T1000 (cell line): ENCODE data around the gene GMPPB.
"Not testable (repeated sequence)": the region's sequence is repeated elsewhere in the genome, so short reads cannot be mapped to it uniquely, and the experiment has no call there.

Experiments
- DNase-seq: peaks from one replicate; lab custom pipeline; 2025; ENCODE audit warnings: mixed read lengths; lab: John Stamatoyannopoulos, UW

The GMPPB gene

DNA sequence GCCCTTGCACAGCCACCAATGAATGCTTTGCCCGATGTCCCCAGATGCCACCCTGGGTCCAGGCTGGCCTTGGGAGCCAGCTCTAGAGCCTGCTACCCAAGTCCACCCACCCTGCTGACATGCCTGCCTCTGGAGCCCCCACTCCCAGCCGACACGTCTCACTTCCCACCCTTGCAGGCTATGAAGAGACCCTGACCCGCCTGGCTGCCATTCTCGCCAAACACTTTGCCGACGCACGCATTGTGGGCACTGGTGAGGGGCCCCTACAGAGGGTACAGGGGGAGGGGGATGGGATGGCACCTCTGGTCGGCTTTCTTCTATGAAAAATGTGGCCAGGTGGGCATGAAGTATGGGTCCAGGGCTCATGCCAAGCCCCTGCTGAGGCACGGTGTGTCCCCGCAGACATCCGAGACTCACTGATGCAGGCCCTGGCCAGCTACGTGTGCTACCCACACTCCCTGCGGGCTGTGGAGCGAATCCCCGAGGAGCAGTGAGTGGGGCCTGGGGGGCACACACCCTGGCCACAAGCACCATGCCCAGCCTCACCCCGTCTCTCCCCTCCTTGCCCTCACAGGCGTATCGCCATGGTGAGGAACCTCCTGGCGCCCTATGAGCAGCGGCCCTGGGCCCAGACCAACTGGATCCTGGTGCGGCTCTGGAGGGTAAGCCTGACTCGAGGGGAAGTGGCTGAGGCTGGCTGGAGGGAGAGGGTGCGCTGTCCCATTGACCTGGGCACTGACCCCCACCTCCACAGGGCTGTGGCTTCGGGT, 10.2 kb downstream of the GMPPB start:
- no peak for DNase-seq

- no peak for DNase-seq
Observed at GRCh38 chr3:49712631-49713317, 11.0 kb downstream of the GMPPB start.

- no peak for DNase-seq
Observed at GRCh38 chr3:49712166-49712565, 11.6 kb downstream of the GMPPB start.

DNA sequence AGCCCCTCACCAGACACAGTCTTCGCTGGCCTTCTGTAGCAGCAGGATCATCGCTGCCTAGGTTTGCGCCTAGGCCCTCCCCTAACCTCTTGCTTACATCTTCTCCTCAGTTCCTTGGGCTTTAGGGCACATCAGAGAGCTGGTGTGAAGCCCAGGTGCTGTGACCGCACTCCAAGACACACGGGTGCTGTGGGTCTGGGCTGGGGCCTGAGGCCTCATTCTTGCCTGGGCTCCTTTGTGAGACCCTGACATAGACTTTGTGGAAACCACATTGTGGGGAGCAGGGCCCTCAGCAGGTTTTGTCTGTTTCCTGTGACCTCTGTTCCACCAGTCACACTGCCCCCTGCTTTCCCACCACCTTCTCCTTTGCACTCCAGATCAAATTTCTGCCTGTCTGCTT, 12.3 kb downstream of the GMPPB start:
- DNase-seq = no peak

- DNase-seq = no peak
Observed at GRCh38 chr3:49709852-49710251, 13.9 kb downstream of the GMPPB start.

DNA sequence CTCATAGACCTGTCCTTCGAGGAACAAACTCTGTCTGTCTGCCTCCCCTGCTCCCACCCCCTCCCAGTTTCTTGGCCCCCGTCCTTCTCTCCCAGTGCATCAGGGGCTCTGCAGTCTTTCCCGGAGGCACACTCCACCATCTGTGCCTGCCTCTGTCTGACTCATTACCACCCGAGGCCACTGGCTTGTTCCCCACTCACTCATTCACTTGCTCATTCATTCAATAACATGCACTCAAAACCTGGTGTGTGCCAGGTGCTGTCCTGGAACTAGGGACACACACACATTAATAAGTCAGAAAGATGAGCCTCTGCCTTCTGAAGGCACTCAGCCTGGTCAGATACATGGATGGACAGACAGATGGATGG, 16.7 kb downstream of the GMPPB start:
- peak; percentile 59 for DNase-seq

GRCh38 chr3:49706456-49707112, 17.2 kb downstream of the GMPPB start:
- DNase-seq = no peak

DNA sequence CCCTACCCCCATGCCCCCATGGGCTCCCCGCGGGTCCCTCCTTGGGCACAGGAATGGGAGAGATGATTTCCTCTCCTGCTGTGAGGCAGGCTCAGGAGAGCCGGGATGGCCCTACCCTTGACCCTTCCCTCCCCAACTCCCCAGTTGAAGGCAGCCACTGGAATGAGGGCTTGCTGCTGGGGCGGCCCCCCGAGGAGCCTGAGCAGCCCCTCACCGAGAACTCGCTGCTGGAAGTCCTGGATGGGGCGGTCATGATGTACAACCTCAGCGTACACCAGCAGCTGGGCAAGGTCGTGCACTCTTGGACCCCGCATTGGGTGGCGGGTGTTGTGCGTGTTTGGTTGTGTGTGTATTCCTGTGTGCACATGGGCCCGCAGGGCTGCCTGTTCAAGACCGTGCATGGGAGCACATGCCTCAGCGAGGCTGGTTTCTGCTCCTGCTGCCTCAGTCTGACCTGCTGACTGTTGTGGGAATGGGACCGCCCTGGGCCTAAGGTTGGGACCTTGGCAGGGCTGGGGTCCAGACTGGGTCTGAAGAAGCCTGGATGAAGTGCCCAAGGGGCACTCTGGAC, 18.3 kb downstream of the GMPPB start:
- no peak for DNase-seq

DNA sequence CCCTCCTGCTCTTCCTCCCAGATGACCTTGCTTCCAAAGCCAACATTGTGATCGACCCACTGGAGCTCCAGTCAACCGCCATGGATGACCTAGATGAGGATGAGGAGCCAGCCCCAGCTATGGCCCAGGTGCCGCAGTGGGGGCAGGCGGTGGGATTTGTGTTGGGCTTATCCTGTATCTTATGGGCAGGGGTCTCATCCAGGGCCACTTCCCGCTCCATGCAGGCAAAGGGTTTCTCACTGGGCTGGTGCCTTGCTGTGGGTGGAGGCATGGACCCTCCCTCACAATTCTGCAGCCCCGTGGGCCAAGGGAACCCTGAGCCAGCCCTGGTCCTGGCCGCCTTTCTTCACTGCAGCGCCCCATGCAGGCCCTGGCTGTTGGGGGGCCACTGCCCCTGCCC, 19.1 kb downstream of the GMPPB start:
- no peak for DNase-seq

- no peak for DNase-seq
Observed at GRCh38 chr3:49703956-49704355, 19.8 kb downstream of the GMPPB start.

DNA sequence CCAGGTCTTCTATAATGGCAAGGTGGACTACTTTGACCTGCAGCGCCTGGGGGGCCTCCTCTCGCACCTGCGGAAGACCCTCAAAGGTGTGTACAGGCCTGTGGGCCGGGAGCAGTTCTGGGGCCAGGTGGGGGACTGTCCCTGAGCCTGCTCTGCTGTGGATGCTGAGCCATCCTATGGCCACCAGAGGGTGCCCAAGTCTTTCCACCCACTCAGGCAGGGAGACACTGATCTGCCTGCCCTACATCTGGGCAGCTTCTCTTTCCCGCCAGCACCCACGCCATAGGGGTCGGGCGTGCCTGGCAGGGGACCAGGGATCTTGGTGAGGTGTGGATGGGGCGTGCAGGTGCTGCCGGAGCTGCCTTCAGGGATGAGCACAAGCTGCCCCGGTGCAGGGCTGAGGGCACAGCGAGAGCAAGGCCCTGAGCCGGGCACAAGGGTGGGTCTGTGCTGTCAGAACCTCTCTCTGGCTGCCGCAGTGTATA, 20.3 kb downstream of the GMPPB start:
- DNase-seq = peak; percentile 25

- DNase-seq = no peak
Observed at GRCh38 chr3:49702672-49703071, 21.1 kb downstream of the GMPPB start.

GRCh38 chr3:49701388-49702077, 22.2 kb downstream of the GMPPB start:
- no peak for DNase-seq

DNA sequence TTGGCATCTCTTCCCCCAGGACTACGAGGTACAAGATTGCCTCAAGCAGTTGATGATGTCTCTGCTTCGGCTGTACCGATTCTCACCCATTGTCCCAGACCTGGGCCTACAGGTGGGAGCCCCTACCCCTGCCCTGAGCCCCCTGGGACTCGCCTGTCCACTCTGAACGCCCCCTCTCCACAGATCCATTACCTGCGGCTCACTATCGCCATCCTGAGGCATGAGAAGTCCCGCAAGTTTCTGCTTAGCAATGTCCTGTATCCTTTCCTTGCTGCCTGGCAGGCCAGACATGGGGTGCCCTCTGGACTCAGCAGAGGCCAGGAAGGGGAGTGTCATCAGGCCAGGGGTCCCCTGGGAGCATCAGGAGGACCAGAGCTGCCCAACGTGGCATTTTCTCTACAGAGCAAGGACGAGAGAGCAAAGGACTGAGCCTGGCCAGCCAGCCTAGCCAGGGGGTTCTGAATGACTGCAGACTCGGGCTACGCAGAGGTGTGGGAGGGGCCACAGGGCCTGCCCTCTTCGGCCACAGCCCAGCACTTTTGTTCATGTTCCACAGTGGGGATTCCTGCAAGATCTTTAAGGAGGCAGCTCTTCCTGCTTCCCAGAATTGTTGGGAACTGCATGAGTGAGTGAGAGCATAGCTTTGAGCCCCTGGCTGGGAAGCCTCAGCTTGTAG, 23.2 kb downstream of the GMPPB start:
- DNase-seq = no peak

- no peak for DNase-seq
Observed at GRCh38 chr3:49700014-49700413, 23.7 kb downstream of the GMPPB start.

DNA sequence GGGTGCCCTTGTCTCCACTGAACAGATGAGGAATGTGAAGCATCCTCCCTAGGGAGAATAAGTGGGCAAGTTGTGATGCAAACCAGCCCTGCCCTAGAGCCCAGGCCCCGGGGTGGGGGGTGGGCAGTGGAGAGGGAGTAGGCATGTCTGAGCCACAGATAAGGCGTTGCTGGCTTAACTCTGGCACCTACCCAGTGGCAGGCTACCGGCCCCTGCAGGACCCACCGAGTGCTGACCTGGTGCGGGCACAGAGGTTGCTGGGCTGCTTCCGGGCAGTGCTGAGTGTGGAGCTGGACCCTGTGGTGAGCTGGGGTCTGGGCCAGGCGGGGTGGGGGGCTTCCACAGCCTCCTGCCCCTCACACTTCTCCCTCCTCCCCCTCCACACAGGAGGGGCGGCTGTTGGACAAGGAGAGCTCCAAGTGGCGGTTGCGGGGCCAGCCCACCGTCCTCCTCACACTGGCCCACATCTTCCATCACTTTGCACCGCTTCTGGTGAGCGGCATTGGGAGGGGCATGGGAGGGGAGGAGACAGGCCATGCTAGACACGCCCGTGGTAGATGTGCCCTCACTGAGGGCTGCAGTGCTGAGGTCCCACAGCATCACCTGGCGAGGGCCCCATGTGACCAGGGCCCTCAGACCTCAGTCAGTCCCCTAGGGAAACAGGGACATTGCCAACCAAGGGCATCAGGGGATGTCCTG, 24.3 kb downstream of the GMPPB start:
- no peak for DNase-seq

GRCh38 chr3:49695350-49696015, 28.3 kb downstream of the GMPPB start:
- not testable (repeated sequence) for DNase-seq

- not testable (repeated sequence) for DNase-seq
Observed at GRCh38 chr3:49694409-49695070, 29.2 kb downstream of the GMPPB start.

GRCh38 chr3:49691481-49691880, 32.3 kb downstream of the GMPPB start:
- not testable (repeated sequence) for DNase-seq

GRCh38 chr3:49690856-49691255, 32.9 kb downstream of the GMPPB start:
- not testable (repeated sequence) for DNase-seq
